Neural crest cell (in vitro differentiated cells): ENCODE results near the gene SERGEF. TPM values are rescaled to one million over a fixed set of nuclear protein-coding genes. Genes with fewer than 3 reads are reported as not detected.
A peak's percentile ranks its signal among the peaks of the same experiment; 100 is the strongest.

Experiments
- DNase-seq: peaks from one replicate; pipeline ENCODE4 v3.0.0; 2021; ENCODE audit warnings: low read depth, mixed read lengths, low spot score
- H3K27ac Mint-ChIP-seq: one replicate; pipeline ENCODE4 v1.8.0; 2021; ENCODE audit warnings: mild to moderate bottlenecking, mixed read lengths; ENCODE audit not compliant: unreplicated experiment
- H3K27me3 Mint-ChIP-seq: 2 replicates; pipeline ENCODE4 v1.8.0; 2021; ENCODE audit warnings: low read depth, mild to moderate bottlenecking, mixed read lengths
- H3K36me3 Mint-ChIP-seq: 2 replicates; pipeline ENCODE4 v1.8.0; 2021; ENCODE audit warnings: low read depth, mild to moderate bottlenecking, mixed read lengths
- H3K4me1 Mint-ChIP-seq: 2 replicates; pipeline ENCODE4 v1.8.0; 2021; ENCODE audit warnings: mixed read lengths
- H3K4me3 Mint-ChIP-seq: one replicate; pipeline ENCODE4 v1.8.0; 2021; ENCODE audit warnings: mild to moderate bottlenecking, mixed read lengths
- H3K9me3 Mint-ChIP-seq: 2 replicates; pipeline ENCODE4 v1.8.0; 2021; ENCODE audit warnings: mixed read lengths
- total RNA-seq: library from RNA; stranded (reverse); gene quantifications from 2 replicates; pipeline ENCODE4 v1.2.1, GENCODE V29; 2021
- TF ChIP-seq, protein P1 (sequence below): fragments of 200-600 bp; sonication (generic); conservative IDR thresholded peaks from 2 replicates; pipeline ENCODE4 v1.5.0; 2021; ENCODE audit warnings: antibody characterized with exemption, mild to moderate bottlenecking

Gene SERGEF
- total RNA-seq, 1 donor from 2014 or later: 29.6 TPM

DNA sequence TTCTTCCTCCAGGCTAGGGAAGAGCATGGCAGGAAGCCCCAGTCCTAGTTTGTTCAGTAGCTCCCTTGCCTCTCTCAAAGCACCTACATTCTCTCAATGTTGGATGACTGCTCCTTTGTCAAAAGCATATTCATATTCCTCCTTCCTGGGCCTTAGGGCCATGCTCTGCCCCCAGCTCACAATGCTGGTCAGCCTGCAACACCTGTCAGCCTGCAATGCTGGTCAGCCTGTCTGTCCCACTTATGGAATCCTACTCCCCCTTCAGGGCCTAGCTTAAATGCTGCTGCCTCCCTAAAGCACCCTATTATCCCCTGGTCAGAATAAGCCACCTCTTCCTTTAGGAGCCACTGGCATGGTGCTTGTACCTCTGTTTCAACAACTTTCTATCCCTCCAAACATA, 45.2 kb downstream of the SERGEF start:
- TF ChIP-seq, protein P1, sequence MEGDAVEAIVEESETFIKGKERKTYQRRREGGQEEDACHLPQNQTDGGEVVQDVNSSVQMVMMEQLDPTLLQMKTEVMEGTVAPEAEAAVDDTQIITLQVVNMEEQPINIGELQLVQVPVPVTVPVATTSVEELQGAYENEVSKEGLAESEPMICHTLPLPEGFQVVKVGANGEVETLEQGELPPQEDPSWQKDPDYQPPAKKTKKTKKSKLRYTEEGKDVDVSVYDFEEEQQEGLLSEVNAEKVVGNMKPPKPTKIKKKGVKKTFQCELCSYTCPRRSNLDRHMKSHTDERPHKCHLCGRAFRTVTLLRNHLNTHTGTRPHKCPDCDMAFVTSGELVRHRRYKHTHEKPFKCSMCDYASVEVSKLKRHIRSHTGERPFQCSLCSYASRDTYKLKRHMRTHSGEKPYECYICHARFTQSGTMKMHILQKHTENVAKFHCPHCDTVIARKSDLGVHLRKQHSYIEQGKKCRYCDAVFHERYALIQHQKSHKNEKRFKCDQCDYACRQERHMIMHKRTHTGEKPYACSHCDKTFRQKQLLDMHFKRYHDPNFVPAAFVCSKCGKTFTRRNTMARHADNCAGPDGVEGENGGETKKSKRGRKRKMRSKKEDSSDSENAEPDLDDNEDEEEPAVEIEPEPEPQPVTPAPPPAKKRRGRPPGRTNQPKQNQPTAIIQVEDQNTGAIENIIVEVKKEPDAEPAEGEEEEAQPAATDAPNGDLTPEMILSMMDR: no peak
- peaks cover 5% of the 10 kb centered on the region for H3K9me3 Mint-ChIP-seq
- H3K36me3 Mint-ChIP-seq: peaks cover 19% of the 10 kb centered on the region
- H3K27me3 Mint-ChIP-seq: no peaks in the 10 kb centered on the region
- H3K4me3 Mint-ChIP-seq: no peak overlapping the region
- no peak overlapping the region for H3K27ac Mint-ChIP-seq
- DNase-seq: no peak
- no peaks in the 10 kb centered on the region for H3K4me1 Mint-ChIP-seq

DNA sequence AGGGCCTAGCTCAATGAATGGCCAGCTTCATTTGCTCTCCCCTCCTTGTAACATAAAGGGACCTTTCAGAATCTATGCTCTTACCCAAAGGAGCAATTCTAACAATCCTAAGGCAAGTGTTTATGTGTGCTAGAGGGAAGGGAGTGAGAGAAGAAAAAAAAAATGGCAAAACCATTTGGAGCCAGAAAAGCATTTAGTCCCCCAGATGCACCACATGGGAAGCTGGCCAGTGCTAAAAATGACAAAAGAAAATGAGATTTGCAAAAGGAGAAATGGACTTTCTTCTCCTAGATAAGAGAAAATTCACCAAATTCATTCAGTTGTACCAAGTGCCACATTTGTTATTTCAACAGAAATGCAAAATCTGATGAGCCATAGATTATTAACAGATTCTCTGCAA, 52.8 kb downstream of the SERGEF start:
- peak overlapping the region; percentile 24 for H3K27ac Mint-ChIP-seq
- peaks cover 9% of the 10 kb centered on the region for H3K36me3 Mint-ChIP-seq
- no peaks in the 10 kb centered on the region for H3K9me3 Mint-ChIP-seq
- DNase-seq: no peak
- no peaks in the 10 kb centered on the region for H3K27me3 Mint-ChIP-seq
- peaks cover 8% of the 10 kb centered on the region for H3K4me1 Mint-ChIP-seq
- TF ChIP-seq, protein P1: no peak
- no peak overlapping the region for H3K4me3 Mint-ChIP-seq

DNA sequence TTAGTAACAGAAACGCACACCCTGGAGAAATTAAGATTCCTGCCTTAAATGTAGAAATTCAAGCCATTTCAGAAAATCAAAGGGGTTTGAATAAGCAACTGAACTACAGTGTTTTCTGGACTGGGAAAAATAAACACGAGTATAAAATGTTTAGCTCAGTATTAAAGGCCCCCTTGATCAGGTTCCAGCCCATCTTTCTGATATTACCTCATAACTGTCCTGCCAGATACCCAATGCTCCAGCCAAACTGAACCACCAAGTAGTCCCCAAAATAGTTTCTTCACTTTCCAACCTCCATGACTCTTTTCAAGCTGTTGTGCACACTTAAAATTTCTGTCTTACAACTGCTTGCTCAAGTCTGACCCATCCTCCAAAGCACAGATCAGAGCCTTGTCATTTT, 54.4 kb downstream of the SERGEF start:
- H3K4me1 Mint-ChIP-seq: peaks cover 8% of the 10 kb centered on the region
- no peaks in the 10 kb centered on the region for H3K27me3 Mint-ChIP-seq
- H3K27ac Mint-ChIP-seq: no peak overlapping the region
- H3K9me3 Mint-ChIP-seq: no peaks in the 10 kb centered on the region
- H3K4me3 Mint-ChIP-seq: no peak overlapping the region
- peaks cover 11% of the 10 kb centered on the region for H3K36me3 Mint-ChIP-seq
- TF ChIP-seq, protein P1: no peak
- no peak for DNase-seq

DNA sequence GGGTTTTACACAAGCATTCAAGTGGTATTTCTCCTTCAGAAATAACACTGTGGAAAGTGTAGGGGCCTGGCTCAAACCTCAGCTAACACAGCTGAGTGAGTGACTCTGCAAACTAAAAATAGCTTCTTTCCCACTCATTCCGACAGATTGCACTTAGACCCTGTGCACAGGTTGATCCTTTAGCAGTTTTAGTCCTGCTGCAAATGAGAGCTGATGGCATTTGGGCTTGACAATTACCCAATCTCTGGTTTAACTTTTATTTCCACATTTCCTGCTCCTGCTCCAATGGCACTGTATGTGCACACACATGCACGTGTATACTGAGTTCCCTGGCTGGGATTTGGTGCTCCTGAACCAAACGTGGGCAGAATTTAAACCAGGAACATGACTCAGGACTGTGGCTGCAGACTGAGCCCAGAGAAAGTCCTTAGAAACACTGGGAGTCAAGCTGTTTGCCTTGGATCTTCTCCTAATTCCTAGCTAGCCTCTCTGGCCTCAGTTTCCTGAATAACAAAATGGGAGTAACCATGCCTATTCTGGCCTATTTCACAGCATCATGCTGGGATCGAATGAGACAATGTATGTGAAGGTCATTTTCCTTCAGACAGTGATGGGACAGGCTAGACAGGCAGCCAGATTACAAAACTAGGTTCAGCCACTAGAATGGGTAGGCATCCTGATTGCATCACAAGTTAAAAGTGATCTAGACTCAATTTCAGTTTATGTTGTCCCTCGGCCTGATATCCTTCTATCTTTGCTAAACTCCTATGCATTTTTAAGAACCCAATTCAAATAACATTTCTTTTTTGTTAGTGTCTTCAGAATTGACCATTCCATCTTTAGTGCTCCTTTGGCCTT, 58.2 kb downstream of the SERGEF start:
- TF ChIP-seq, protein P1: no peak
- peaks cover 7% of the 10 kb centered on the region for H3K4me1 Mint-ChIP-seq

DNA sequence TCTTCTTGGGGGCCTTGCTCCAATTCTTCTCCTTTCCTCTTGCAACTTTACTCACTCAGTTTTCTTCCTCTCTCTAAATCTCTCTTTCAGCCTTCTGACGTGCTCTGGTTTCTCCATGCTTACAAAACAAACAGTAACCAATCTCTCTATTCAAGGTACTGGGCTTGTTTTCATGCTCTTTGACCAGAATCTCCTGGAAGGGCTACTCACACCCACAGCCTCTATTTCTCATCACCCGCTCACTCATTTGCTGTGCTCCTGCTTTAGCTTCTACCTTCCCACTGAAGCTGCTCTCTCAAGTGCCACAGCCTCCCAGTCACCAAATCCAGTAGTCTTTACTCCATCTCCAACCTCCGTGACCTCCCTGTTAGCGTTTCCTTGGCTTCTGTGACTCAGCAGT, 60.4 kb downstream of the SERGEF start:
- no peak for DNase-seq
- Mint-ChIP-seq H3K9me3 (no peaks in the 10 kb centered on the region), H3K27me3 (no peaks in the 10 kb centered on the region), H3K27ac (no peak overlapping the region), H3K4me1 (peaks cover 6% of the 10 kb centered on the region), H3K36me3 (peaks cover 9% of the 10 kb centered on the region), H3K4me3 (no peak overlapping the region)
- TF ChIP-seq, protein P1: no peak

More for the DNA sequence above, 58.2 kb downstream of the SERGEF start:
- Mint-ChIP-seq H3K27me3 (no peaks in the 10 kb centered on the region), H3K36me3 (peaks cover 14% of the 10 kb centered on the region), H3K9me3 (no peaks in the 10 kb centered on the region), H3K4me3 (no peak overlapping the region), H3K27ac (no peak overlapping the region)
- DNase-seq: no peak
